Liver (tissue), 3 donors: ENCODE data around the gene INIP.

ENCODE experiments used
- TAF1 ChIP-seq: conservative IDR thresholded peaks from 2 replicates; pipeline ENCODE4 v1.6.1; 2016; ENCODE audit warnings: antibody characterized with exemption, mild to moderate bottlenecking
- TF ChIP-seq, protein P1 (sequence below): fragments of 150-350 bp; IDR thresholded peaks from 2 replicates; pipeline ENCODE4 v1.5.1; 2017; ENCODE audit warnings: improper control_type of control experiment, low read depth, low read length; ENCODE audit not compliant: missing input control
- donor health status: healthy.
- donor health status: healthy.

DNA sequence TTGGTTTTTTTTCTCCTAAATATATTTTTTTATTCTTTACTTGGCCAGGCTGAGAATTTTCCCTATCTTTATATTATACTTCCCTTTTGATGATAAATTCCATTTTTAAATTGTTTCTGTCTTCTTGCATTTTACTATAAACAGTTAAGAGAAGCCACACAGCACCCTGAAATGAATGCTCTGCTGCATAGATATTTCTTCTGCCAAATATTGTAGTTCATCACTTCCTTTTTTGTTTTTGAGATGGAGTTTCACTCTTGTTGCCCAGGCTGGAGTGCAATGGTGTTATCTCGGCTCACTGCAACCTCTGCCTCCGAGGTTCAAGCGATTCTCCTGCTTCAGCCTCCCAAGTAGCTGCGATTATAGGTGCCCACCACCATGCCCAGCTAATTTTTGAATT lies 8.5 kb upstream of the INIP start:
- TF ChIP-seq TAF1 = no peak
- TF ChIP-seq, protein P1, sequence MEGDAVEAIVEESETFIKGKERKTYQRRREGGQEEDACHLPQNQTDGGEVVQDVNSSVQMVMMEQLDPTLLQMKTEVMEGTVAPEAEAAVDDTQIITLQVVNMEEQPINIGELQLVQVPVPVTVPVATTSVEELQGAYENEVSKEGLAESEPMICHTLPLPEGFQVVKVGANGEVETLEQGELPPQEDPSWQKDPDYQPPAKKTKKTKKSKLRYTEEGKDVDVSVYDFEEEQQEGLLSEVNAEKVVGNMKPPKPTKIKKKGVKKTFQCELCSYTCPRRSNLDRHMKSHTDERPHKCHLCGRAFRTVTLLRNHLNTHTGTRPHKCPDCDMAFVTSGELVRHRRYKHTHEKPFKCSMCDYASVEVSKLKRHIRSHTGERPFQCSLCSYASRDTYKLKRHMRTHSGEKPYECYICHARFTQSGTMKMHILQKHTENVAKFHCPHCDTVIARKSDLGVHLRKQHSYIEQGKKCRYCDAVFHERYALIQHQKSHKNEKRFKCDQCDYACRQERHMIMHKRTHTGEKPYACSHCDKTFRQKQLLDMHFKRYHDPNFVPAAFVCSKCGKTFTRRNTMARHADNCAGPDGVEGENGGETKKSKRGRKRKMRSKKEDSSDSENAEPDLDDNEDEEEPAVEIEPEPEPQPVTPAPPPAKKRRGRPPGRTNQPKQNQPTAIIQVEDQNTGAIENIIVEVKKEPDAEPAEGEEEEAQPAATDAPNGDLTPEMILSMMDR = no peak
